ENCODE data around the gene ARHGAP9.
"Not testable (repeated sequence)": the region's sequence is repeated elsewhere in the genome, so short reads cannot be mapped to it uniquely, and the experiment has no call there.

The ARHGAP9 gene

DNA sequence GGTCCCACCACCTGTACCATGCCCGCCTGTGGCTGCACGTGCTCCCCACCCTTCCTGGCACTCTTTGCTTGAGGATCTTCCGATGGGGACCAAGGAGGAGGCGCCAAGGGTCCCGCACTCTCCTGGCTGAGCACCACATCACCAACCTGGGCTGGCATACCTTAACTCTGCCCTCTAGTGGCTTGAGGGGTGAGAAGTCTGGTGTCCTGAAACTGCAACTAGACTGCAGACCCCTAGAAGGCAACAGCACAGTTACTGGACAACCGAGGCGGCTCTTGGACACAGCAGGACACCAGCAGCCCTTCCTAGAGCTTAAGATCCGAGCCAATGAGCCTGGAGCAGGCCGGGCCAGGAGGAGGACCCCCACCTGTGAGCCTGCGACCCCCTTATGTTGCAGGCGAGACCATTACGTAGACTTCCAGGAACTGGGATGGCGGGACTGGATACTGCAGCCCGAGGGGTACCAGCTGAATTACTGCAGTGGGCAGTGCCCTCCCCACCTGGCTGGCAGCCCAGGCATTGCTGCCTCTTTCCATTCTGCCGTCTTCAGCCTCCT, 23.4 kb downstream of the ARHGAP9 start:
- DNase-seq = no peak

DNA sequence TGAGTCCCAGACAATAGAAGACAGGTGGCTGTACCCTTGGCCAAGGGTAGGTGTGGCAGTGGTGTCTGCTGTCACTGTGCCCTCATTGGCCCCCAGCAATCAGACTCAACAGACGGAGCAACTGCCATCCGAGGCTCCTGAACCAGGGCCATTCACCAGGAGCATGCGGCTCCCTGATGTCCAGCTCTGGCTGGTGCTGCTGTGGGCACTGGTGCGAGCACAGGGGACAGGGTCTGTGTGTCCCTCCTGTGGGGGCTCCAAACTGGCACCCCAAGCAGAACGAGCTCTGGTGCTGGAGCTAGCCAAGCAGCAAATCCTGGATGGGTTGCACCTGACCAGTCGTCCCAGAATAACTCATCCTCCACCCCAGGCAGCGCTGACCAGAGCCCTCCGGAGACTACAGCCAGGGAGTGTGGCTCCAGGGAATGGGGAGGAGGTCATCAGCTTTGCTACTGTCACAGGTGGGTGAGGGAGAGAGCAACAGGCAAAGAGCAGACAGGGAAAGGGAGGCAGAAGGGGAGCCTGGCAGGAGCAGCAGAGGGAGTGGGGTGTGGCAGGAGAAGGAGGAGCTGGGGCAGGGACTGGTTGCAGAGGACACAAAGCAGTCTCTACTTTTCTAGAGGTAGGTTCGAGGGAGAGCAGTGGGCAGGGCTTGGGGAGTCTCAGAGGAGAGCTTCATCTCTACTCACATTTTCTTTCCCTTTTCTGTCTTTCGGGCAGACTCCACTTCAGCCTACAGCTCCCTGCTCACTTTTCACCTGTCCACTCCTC, 24.1 kb downstream of the ARHGAP9 start:
- no peak for DNase-seq

DNA sequence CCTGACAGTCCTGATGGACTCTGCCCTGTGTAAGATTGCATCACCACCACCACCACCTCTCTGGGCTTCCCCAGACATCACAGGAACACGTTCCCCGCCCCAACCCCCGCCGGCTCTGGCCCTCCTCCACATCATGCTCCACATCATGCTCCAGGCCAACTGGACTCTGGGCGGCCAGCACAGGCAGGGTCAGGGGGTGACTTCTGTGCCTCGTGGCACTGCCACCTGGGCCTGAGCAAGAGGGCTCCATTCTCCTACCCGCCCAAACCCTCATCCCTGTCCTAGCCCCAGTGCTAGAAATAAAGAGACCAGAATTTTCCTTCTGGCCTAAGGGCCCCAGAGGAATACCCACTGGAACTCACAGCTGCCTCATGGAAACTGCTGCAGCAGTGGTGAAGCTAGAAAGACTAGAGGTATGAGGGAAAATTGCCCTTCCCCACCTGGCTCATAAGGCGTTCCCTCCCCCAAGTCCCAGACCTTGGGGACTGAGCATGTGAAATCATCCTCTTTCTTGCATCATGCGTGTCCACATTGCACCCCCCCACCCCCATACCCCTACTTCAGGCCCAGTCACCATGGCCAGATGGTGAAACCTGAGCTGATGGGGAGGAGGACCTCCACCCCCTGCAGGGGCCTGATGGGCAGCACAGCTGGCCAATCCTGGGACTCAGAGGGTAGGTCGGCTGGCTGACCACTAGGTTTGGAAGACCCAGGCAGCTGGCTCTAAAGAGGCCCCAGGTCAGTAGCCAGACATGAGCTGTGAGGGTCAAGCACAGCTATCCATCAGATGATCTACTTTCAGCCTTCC, 24.9 kb downstream of the ARHGAP9 start, which contains the start of gene INHBE:
TSS of gene INHBE (plus strand) at position 742 of the 808 bp plus-strand sequence. CDS start 230 bp downstream, outside the sequence.
- DNase-seq = no peak

DNA sequence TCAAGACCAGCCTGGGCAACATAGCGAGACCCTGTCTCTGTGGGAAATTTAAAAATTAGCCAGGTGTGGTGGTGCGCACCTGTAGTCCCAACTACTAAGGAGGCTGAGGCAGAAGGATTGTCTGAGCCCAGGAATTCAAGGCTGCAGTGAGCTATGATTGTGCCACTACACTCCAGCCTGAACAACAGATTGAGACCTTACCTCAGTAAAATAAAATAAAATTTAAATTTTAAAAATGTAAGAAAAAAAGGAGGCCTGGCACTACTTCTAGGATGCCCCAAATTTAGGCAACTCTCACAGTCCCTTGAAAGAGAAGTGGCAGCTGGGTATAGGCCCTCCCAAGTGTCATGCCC, 25.5 kb downstream of the ARHGAP9 start:
- no peak for DNase-seq

DNA sequence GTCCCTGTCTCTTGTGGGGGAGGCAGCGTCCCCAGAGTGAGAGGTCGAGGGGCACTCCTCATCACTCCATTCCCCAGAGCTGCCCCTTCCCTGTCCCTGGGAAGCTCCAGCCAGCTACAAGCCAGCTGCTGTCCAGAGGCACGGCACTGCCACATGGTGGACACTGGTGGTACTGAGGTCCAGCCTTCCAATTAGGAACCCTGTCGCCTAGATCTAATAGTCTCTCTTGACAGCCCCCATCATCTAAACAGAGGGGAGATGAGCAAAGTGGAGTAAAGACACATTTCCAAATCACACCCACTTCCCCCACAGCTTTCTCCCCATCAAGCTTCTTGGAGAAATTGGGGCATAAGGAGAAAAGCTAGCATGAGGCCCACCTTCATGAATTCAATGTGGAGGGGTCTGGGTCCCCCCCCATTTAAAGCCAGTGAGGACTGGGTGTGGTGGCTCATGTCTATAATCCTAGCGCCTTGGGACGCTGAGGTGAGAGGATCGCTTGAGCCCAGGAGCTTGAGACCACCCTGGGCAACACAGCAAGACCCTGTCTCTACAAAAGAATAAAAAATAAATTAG, 26.6 kb downstream of the ARHGAP9 start:
- DNase-seq = no peak

DNA sequence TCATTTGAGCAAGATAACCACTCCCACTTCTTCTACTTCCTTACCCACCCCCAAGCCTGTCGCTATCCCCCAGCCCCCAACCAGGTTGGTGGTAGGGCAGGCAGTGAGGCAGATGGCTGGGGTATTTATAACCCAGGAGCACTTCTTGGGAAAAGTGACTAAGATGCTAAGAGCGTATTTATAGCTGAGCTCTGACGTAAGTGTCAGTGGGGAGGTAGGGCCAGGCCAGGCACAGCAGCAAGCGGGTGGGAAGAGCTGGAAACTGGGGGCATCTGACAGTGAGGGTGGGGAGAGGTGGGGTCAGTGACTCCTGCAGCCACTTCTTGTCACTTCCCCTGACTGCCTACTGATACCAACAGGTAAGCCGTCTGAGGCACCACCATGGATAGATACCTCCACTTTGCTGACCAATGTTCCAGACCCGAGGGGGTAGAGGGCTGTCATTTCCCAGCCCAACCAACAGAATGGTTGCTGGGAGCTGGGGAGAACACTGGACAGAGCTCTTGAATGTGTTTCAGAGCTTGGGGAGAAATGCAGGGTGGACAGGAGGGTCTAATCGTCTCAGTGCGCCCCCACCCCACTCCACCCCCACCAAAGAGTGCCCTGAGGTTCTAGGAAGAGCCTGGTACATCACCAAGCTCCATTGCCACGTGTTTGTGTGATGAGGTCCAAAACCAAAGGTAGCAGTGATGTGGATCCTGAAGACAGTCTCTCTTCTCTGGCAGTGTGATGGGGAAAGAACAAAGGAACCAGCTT, 27.3 kb downstream of the ARHGAP9 start:
- DNase-seq = no peak

DNA sequence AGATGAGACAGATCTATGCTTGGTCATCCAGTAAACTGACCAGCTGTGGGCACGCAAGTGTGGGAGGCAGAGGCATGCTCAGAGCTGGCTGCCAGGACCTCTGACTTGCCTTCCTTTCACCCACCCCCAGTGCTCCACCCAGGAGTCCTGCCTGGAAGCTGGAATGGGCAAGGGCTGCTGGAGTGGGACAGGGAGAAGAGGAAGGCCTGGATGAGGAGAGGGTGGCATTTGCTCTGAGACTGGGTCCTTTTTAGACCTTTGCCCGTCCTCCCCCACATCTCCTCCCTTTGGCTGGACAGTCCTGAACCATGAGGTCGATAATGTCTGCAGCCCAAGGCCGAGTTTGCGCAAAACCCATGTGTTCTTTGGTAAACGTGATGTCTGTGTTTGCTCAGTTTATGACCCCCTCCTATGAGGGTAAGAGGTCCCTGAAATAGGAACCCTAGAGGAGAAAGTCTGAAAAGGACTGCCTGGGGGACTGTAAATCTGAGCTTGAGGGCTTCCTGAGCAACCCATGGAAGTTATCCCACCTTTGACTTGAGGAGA, 28.4 kb downstream of the ARHGAP9 start:
- no peak for DNase-seq

DNA sequence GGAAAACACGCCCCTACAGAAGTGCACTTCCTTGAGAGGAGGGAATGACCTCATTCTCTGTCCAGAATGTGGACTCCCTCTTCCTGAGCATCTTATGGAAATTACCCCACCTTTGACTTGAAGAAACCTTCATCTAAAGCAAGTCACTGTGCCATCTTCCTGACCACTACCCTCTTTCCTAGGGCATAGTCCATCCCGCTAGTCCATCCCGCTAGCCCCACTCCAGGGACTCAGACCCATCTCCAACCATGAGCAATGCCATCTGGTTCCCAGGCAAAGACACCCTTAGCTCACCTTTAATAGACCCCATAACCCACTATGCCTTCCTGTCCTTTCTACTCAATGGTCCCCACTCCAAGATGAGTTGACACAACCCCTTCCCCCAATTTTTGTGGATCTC, 29.6 kb downstream of the ARHGAP9 start:
- DNase-seq = no peak

DNA sequence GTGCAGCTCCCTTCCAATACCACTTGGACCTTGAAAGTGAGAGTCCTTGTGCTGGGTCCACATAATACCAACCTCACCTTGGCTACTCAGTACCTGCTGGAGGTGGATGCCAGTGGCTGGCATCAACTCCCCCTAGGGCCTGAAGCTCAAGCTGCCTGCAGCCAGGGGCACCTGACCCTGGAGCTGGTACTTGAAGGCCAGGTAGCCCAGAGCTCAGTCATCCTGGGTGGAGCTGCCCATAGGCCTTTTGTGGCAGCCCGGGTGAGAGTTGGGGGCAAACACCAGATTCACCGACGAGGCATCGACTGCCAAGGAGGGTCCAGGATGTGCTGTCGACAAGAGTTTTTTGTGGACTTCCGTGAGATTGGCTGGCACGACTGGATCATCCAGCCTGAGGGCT, 30.3 kb downstream of the ARHGAP9 start:
- no peak for DNase-seq

DNA sequence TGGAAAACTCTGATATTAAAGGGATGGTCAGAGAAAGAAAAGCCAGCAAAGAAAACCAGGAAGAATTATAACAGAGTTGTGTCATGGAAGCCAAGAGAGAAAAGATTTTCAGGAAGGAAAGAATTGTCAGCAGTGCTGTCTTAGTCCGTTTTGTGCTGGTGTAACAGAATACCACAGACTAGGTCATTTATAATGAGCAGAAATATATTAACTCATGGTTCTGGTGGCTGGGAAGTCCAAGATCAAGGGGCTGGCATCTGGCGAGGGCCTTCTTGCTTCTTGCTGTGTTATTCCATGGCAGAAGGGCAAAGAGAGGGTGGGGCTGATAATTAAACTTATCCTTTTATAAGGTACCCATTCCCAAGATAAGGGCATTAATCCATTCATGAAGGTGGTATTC, 31.0 kb downstream of the ARHGAP9 start:
- DNase-seq = no peak

DNA sequence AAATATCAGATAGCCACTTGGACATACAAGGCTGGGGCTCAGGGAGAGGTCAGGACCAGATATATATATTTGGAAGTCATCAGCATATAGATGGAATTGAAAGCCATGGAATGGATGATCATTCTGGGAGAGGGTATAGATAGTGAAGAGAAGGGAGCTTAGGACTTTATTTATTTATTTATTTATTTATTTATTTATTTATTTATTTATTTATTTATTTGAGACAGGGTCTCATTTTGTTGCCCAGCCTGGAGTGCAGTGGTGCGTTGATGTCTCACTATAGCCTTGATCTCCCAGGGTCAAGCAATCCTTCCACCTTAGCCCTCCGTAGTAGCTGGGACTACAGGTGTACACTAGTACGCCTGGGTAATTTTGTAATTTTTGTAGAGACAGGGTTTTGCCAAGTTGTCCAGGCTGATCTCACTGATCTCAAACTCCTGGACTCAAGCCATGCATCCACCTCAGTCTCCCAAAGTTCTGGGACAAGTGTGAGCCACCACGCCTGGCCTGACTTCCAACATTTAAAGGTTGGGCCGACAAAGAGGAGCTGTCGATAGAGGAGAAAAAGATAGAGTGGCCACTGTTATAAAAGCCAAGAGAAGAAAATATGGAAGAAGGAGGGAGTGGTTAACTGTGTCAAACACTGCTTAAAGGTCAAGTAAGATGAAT, 33.2 kb downstream of the ARHGAP9 start:
- no peak for DNase-seq

DNA sequence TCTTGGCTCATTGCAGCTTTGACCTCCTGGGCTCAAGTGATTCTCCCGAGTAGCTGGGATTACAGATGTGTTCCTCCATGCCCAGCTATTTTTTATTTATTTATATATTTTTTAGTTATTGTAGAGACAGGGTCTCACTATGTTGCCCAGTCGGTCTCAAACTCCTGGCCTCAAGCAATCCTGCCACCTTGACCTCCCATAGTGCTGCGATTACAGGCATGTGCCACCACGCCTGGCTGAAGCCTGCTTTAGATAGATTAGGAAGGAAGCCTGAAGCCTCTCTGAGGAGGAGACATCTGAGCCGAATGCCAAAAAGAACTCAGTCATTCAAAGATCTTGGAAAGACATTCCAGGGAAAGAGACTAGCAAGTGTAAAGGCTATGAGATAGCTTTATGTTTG, 34.9 kb downstream of the ARHGAP9 start:
- no peak for DNase-seq

DNA sequence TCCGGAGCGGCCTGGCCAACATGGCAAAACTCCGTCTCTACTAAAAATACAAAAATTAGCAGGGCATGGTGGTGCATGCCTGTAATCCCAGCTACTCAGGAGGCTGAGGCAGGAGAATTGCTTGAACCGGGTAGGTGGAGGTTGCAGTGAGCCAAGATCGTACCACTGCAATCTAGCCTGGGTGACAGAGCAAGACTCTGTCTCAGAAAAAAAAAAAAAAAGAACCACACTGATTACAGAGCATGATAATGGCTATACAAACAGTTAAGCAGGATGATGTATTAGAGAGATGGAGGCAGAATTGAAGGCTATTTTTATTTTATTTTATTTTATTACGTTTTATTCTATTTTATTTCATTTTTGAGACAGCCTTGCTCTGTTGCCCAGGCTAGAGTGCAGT, 35.3 kb downstream of the ARHGAP9 start:
- DNase-seq = not testable (repeated sequence)

DNA sequence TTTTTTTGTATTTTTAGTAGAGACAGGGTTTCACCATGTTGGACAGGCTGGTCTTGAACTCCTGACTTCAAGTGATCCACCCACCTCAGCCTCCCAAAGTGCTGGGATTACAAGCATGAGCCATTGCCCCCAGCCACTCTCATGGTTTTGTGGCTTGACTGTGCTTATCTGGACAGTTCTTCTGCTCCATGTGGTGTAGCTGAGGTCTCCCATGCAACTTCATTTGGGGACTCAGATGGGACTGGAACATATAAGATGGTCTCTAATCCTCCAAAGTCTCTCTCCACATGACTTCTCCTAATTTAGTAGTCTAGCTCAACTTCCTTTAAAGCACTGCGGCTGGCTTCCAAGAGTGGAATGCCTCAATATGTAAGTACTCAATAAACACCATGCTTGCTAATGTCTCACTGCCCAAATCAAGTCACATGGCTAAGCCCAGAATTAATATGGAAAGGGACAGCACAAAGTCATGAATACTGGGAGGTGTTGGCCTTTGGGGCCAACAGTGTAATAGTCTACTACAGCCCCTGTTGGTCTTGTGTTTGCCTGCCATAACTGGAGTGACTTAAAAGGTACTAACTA, 37.7 kb downstream of the ARHGAP9 start:
- no peak for DNase-seq

DNA sequence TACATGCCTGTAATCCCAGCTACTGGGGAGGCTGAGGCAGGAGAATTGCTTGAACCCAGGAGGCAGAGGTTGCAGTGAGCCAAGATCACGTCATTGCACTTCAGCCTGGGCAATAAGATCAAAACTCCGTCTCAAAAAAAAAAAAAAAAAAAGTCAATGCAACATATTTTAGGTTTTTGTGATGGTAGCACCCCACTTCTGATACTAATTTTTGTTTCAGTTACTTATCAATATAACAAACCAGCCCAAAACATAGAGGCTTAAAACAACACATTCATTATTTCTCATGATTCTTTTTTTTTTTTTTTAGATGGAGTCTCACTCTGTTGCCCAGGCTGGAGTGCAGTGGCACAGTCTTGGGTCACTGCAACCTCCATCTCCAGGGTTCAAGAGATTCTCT, 38.3 kb downstream of the ARHGAP9 start:
- DNase-seq = not testable (repeated sequence)

DNA sequence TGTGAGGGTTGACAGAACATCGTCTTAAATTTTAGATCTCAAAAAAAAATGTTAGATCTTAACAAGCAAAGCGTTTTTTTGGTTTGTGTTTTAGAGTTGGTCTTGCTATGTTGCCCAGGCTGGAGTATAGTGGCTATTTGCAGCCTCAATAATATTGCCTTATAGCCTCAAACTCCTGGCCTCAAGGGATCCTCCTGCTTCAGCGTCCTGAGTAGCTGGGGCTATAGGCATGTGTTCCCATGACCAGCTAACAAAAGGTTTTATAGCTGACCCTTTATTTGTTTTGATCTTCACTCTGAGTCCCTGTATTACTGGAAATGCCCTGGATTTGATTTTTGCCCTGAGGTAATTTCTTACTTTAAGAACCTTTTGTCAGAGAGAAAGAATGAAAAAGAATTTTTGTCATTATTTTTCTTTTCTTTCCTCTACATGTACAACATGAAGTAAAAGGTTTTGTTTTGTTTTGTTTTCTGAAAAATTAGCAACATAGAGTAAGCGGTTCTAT, 39.9 kb downstream of the ARHGAP9 start:
- DNase-seq = no peak

DNA sequence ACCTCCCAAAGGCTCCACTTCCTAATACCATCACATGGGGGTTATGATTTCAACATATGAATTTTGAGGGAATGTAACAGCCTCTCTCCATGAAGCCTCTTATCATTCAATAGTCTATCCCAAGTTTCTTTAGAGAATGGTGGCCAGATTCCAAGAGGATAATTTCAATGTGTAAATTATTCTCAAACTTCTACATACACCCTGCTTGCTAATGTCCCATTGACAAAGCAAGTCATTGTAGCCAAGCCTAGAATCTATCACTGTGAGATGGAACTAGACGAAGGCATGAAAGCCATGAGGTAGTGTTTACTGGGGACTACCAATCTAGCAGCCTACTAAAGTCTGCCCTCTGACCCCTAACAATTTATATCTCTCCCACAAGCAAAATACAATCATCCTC, 41.3 kb downstream of the ARHGAP9 start:
- no peak for DNase-seq

DNA sequence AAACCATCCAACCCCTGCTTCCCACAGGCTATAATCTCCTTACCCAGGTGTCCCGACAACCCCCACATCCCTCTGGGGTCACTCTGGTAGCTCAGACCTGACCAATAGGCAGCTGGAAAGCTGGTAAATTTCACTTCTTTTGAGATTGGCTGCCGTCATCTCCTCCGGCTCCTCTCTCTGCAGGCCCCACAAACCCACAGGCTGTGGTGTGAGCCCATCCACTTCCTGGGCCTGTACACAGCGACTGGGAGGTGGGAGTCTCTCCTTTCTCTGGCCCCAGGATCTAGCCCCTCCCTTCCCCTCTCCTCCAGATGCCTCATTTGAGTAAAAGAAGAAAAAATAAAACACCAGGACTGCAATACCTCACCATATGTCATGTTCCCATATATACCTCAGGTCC, 44.4 kb downstream of the ARHGAP9 start:
- DNase-seq = no peak

DNA sequence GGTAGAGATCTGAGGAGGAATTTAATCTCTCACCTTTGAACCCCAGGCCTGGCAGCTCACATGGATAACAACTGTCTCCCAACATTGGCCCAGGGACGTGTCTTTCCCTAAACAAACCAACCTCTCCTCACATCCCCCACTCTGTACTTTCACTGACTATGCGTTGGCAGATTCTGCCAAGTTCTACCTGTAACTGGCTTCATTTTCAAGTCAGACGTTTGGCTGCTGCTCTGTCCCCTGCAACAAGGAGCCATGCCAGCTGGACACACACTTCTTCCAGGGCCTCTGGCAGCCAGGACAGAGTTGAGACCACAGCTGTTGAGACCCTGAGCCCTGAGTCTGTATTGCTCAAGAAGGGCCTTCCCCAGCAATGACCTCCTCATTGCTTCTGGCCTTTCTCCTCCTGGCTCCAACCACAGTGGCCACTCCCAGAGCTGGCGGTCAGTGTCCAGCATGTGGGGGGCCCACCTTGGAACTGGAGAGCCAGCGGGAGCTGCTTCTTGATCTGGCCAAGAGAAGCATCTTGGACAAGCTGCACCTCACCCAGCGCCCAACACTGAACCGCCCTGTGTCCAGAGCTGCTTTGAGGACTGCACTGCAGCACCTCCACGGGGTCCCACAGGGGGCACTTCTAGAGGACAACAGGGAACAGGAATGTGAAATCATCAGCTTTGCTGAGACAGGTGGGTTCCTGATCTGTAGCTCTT, 45.0 kb downstream of the ARHGAP9 start, which contains the start of gene INHBC:
TSS of gene INHBC (plus strand) at position 268 of the 707 bp plus-strand sequence. CDS start at position 371, 103 bp downstream.
- no peak for DNase-seq

DNA sequence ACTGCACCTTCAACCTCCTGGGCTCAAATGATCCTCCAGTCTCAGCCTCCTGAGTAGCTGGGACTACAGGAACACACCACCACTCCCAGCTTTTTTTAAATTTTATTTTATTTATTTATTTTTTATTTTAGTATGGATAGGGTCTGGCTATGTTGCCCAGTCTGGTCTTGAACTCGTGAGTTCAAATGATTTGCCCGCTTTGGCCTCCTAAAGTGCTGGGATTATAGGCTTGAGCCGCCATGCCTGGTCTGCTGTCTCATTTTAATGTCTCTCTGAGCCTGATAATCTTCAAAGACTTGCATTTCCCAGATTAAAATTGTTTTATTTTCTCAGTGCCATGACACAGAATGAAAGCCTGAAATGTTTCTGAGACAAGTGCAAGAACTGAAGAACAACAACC, 46.3 kb downstream of the ARHGAP9 start:
- no peak for DNase-seq
